DMS153 treated with DMSO at 0.1 percent for 48 hours (cell line): ENCODE results near the gene TUNAR.

Experiments
- DNase-seq: peaks from one replicate; lab custom pipeline; 2025; ENCODE audit not compliant: unreplicated experiment; lab: John Stamatoyannopoulos, UW

The TUNAR gene

GRCh38 chr14:95871531-95871930 is 5.1 kb upstream of the TUNAR start:
- DNase-seq: peak; percentile 73

- no peak for DNase-seq
Measured at GRCh38 chr14:95872777-95873176, 3.9 kb upstream of the TUNAR start.

- DNase-seq: no peak
Measured at GRCh38 chr14:95875831-95876760, 536 bp upstream of the TUNAR start.

GRCh38 chr14:95877633-95878032 is 1.0 kb downstream of the TUNAR start:
- no peak for DNase-seq

- no peak for DNase-seq
Measured at GRCh38 chr14:95884377-95884776, 7.7 kb downstream of the TUNAR start.

- no peak for DNase-seq
Measured at GRCh38 chr14:95885278-95885677, 8.6 kb downstream of the TUNAR start.

- DNase-seq: no peak
Measured at GRCh38 chr14:95885866-95886265, 9.2 kb downstream of the TUNAR start.

- no peak for DNase-seq
Measured at GRCh38 chr14:95886366-95887056, 9.9 kb downstream of the TUNAR start.

- no peak for DNase-seq
Measured at GRCh38 chr14:95887351-95887750, 10.7 kb downstream of the TUNAR start.

- DNase-seq: no peak
Measured at GRCh38 chr14:95889236-95889979, 12.8 kb downstream of the TUNAR start.

GRCh38 chr14:95891742-95892141 is 15.1 kb downstream of the TUNAR start:
- DNase-seq: no peak

- DNase-seq: no peak
Measured at GRCh38 chr14:95892142-95892541, 15.5 kb downstream of the TUNAR start.

- no peak for DNase-seq
Measured at GRCh38 chr14:95895720-95896119, 19.1 kb downstream of the TUNAR start.

- DNase-seq: no peak
Measured at GRCh38 chr14:95896498-95897135, 20.0 kb downstream of the TUNAR start.

GRCh38 chr14:95897280-95897679 is 20.6 kb downstream of the TUNAR start:
- no peak for DNase-seq

GRCh38 chr14:95901054-95901453 is 24.4 kb downstream of the TUNAR start:
- DNase-seq: no peak

GRCh38 chr14:95902273-95902826 is 25.7 kb downstream of the TUNAR start:
- no peak for DNase-seq

- DNase-seq: no peak
Measured at GRCh38 chr14:95903165-95903564, 26.5 kb downstream of the TUNAR start.

- DNase-seq: no peak
Measured at GRCh38 chr14:95903616-95904107, 27.0 kb downstream of the TUNAR start.

GRCh38 chr14:95906591-95906990 is 30.0 kb downstream of the TUNAR start:
- DNase-seq: no peak

- no peak for DNase-seq
Measured at GRCh38 chr14:95910628-95911027, 34.0 kb downstream of the TUNAR start.
